Ramos (cell line): ENCODE measurements around the gene SLC9A3.

ENCODE experiments used
- in situ Hi-C: fragments of 300-500 bp; cut with MboI; formaldehyde crosslinking; loops from one replicate; pipeline ENCODE4 v1.14.3; 2022; ENCODE audit warnings: low sequenced_read_pairs; ENCODE audit not compliant: unreplicated experiment

SLC9A3 gene

GRCh38 chr5:424301-425110 lies 99.7 kb downstream of the SLC9A3 start:
- in situ Hi-C loops: no loop called here

GRCh38 chr5:423626-424261 lies 100.5 kb downstream of the SLC9A3 start:
- in situ Hi-C loops: no loop called here

GRCh38 chr5:423233-423565 lies 101.0 kb downstream of the SLC9A3 start:
- in situ Hi-C loops: no loop called here

GRCh38 chr5:422323-423232 lies 101.7 kb downstream of the SLC9A3 start:
- in situ Hi-C loops: no loop called here

- in situ Hi-C loops: no loop called here
Measured at GRCh38 chr5:421901-422300, 102.3 kb downstream of the SLC9A3 start.

- in situ Hi-C loops: no loop called here
Measured at GRCh38 chr5:421287-421880, 102.9 kb downstream of the SLC9A3 start.

- in situ Hi-C loops: no loop called here
Measured at GRCh38 chr5:420632-421286, 103.5 kb downstream of the SLC9A3 start.
